Measurements from ENCODE around the gene KDM2B.

- no peak for TF ChIP-seq CTCF (IDR thresholded peaks at IDR 0.05)
- TF ChIP-seq POLR2A (IDR thresholded peaks at IDR 0.05) = no peak
Measured at GRCh38 chr12:121560392-121561008, 20.3 kb downstream of the KDM2B start.
